ENCODE results near the gene LANCL2.

GRCh38 chr7:55369427-55370400 is 4.6 kb downstream of the LANCL2 start:
- no peak for TF ChIP-seq NANOG (IDR thresholded peaks at IDR 0.05; ENCODE audit: borderline replicate concordance)
- TF ChIP-seq POLR2AphosphoS5 (IDR thresholded peaks at IDR 0.05; ENCODE audit: low read depth), result no peak
- no peak for TF ChIP-seq CTCF (conservative IDR thresholded peaks at IDR 0.05; ENCODE audit: low read depth in 2 of 2)
- TF ChIP-seq CREB1 (CRISPR knock-in tag; IDR thresholded peaks at IDR 0.05; ENCODE audit: low read depth), result no peak
- no peak for TF ChIP-seq EZH2 (IDR thresholded peaks at IDR 0.05; ENCODE audit: low read depth, unreplicated experiment)
- no peak for TF ChIP-seq EZH2phosphoT487 (IDR thresholded peaks at IDR 0.05; ENCODE audit: unreplicated experiment)
- no peak for TF ChIP-seq REST (IDR thresholded peaks at IDR 0.05; ENCODE audit: unreplicated experiment)
- TF ChIP-seq ETS1 (IDR thresholded peaks at IDR 0.05), result no peak
- no peak for TF ChIP-seq ZNF331 (CRISPR knock-in tag; IDR thresholded peaks at IDR 0.05; ENCODE audit: low read depth)
- TF ChIP-seq ZNF462 (CRISPR knock-in tag; IDR thresholded peaks at IDR 0.05), result no peak
- no peak for TF ChIP-seq JUNB (IDR thresholded peaks at IDR 0.05; ENCODE audit: unreplicated experiment)

Measured in GM23338 (cell line).